ENCODE results near the gene LRTM2. TPM values are rescaled to one million over a fixed set of nuclear protein-coding genes. Genes with fewer than 3 reads are reported as not detected.

Gene LRTM2
- total RNA-seq, 1 experiment from 2014 or later = 0.07 TPM

- Histone ChIP-seq H3K4me2 (ENCODE audit: low read length) (no peak overlapping the region), H3K27me3 (ENCODE audit: insufficient read depth, low read length) (peaks cover 3% of the 10 kb centered on the region; the same call in 1 of the 2 replicates), H3K27ac (ENCODE audit: low read depth, low read length) (no peak overlapping the region), H3K36me3 (ENCODE audit: control insufficient read depth in 1 of 2, insufficient read depth in 2 of 2, low read length in 2 of 2) (no peaks in the 10 kb centered on the region), H3K4me3 (replicated peaks in 1 of 2; ENCODE audit: low read depth in 1 of 2, low read length in 2 of 2) (no peak overlapping the region), H2AFZ (ENCODE audit: low read depth, low read length, poor library complexity, severe bottlenecking) (no peak overlapping the region), H3K9me3 (ENCODE audit: control insufficient read depth in 1 of 2, insufficient read depth in 1 of 2, low read depth in 1 of 2, low read length in 2 of 2) (no peaks in the 10 kb centered on the region), H3K79me2 (ENCODE audit: insufficient read depth, low read length) (no peaks in the 10 kb centered on the region), H3K9ac (ENCODE audit: low read length) (no peak overlapping the region), H4K20me1 (ENCODE audit: insufficient read depth) (no peaks in the 10 kb centered on the region), H3K9me2 (ENCODE audit: insufficient read depth) (no peaks in the 10 kb centered on the region), H3K4me1 (ENCODE audit: control insufficient read depth in 1 of 2, insufficient read depth in 2 of 2, low read length in 2 of 2) (no peaks in the 10 kb centered on the region)
- TF ChIP-seq CEBPB (IDR thresholded peaks at IDR 0.05; ENCODE audit: low read depth) = no peak
- TF ChIP-seq EZH2 (IDR thresholded peaks at IDR 0.05) = no peak
- no peak for TF ChIP-seq TCF7L2 (IDR thresholded peaks at IDR 0.05; ENCODE audit: borderline replicate concordance, extremely low read depth, insufficient read depth, insufficient read length)
- no peak for TF ChIP-seq YY1 (IDR thresholded peaks at IDR 0.05; ENCODE audit: extremely low read depth, insufficient replicate concordance, low read depth, low read length)
- TF ChIP-seq CBX3 (IDR thresholded peaks at IDR 0.05; ENCODE audit: low read depth) = no peak
- TF ChIP-seq EZH2phosphoT487 (IDR thresholded peaks at IDR 0.05; ENCODE audit: borderline replicate concordance) = no peak
- TF ChIP-seq EGR1 (IDR thresholded peaks at IDR 0.05; ENCODE audit: low read depth) = no peak
- no peak for TF ChIP-seq ZNF274 (IDR thresholded peaks at IDR 0.05; ENCODE audit: low read depth, low read length)
- no peak for TF ChIP-seq ELF1 (IDR thresholded peaks at IDR 0.05; ENCODE audit: borderline replicate concordance, low read depth)
- TF ChIP-seq RAD21 (IDR thresholded peaks at IDR 0.05; ENCODE audit: low read depth) = no peak
- no peak for TF ChIP-seq REST (IDR thresholded peaks at IDR 0.05; ENCODE audit: low read depth)
- no peak for TF ChIP-seq SIN3A (IDR thresholded peaks at IDR 0.05; ENCODE audit: low read depth)
- no peak for TF ChIP-seq POLR2AphosphoS5 (IDR thresholded peaks at IDR 0.05; ENCODE audit: low read depth, low read length)
- no peak for TF ChIP-seq SP1 (IDR thresholded peaks at IDR 0.05; ENCODE audit: low read depth)
- TF ChIP-seq FOSL1 (IDR thresholded peaks at IDR 0.05; ENCODE audit: low read depth) = no peak
- no peak for TF ChIP-seq SRF (IDR thresholded peaks at IDR 0.05; ENCODE audit: low read depth)
- TF ChIP-seq POLR2A (IDR thresholded peaks at IDR 0.05; ENCODE audit: borderline replicate concordance, extremely low read depth, insufficient read depth, insufficient read length) = no peak
- intact Hi-C loops (cut with micrococcal nuclease) = no loop called here
- ChIA-PET RAD21 (ENCODE audit: low non-redundant PET in 1 of 2, low total read pairs in 2 of 2, uncharacterized antibody in 2 of 2, unreplicated experiment in 2 of 2) (no interaction called here), POLR2A (no interaction called here), CTCF (no interaction called here)
- no peak for DNase-seq (ENCODE audit: low read depth, low spot score)
- ATAC-seq = no peak
- BruUV-seq (replicated peaks) = no TSS peak
Measured at GRCh38 chr12:1815814-1816729, 4.3 kb upstream of the LRTM2 start.
